ENCODE measurements around the gene FLRT1. TPM values are rescaled to one million over a fixed set of nuclear protein-coding genes. Genes with fewer than 3 reads are reported as not detected.
A peak's percentile ranks its signal among the peaks of the same experiment; 100 is the strongest.

The FLRT1 gene
- total RNA-seq, 2 donors from 2014 or later = not detected

- peaks cover 43% of the 10 kb centered on the region for H3K27me3 Mint-ChIP-seq (ENCODE audit: insufficient read depth)
- no peaks in the 10 kb centered on the region for H3K36me3 ChIP-seq (ENCODE audit: control insufficient read depth, insufficient read depth, low read length)
- no peaks in the 10 kb centered on the region for H3K9me3 Mint-ChIP-seq
- H3K4me3 ChIP-seq (ENCODE audit: low read length) = no peak overlapping the region
- peaks cover 23% of the 10 kb centered on the region for H3K4me1 Mint-ChIP-seq
- H3K4me1 ChIP-seq (ENCODE audit: control insufficient read depth, insufficient read depth, low read length) = peaks cover 14% of the 10 kb centered on the region
- 86 to 95% methylated on average over 6 to 15 of the region's 15 CpGs for WGBS, 2 experiments (ENCODE audit: insufficient coverage in 1 of 2, insufficient read length in 1 of 2)
- H3K27me3 ChIP-seq (ENCODE audit: control insufficient read depth, insufficient read depth, low read length, poor library complexity, severe bottlenecking) = peaks cover 22% of the 10 kb centered on the region
- H3K27ac Mint-ChIP-seq = no peak overlapping the region
- no peak overlapping the region for H3K4me3 Mint-ChIP-seq
- no peak overlapping the region for H3K9ac ChIP-seq (ENCODE audit: extremely low read depth, low read length, poor library complexity, severe bottlenecking)
- TF ChIP-seq CTCF (conservative IDR thresholded peaks at IDR 0.05) = no peak
- no peaks in the 10 kb centered on the region for H3K9me3 ChIP-seq (ENCODE audit: control insufficient read depth, low read length)
- DNase-seq = no peak
- no peaks in the 10 kb centered on the region for H3K36me3 Mint-ChIP-seq (ENCODE audit: low read depth)
- H3K27ac ChIP-seq (ENCODE audit: low read depth, low read length) = peak overlapping the region; percentile 24
These were observed 20.6 kb downstream of the FLRT1 start for GRCh38 chr11:64056213-64056785.

GRCh38 chr11:64056861-64057260, 21.1 kb downstream of the FLRT1 start:
- H3K27me3 Mint-ChIP-seq (ENCODE audit: insufficient read depth) = peaks cover 46% of the 10 kb centered on the region
- Histone ChIP-seq H3K27ac (ENCODE audit: low read depth, low read length) (no peak overlapping the region), H3K4me3 (ENCODE audit: low read length) (no peak overlapping the region), H3K27me3 (ENCODE audit: control insufficient read depth, insufficient read depth, low read length, poor library complexity, severe bottlenecking) (peaks cover 27% of the 10 kb centered on the region), H3K36me3 (ENCODE audit: control insufficient read depth, insufficient read depth, low read length) (no peaks in the 10 kb centered on the region), H3K9ac (ENCODE audit: extremely low read depth, low read length, poor library complexity, severe bottlenecking) (no peak overlapping the region), H3K4me1 (ENCODE audit: control insufficient read depth, insufficient read depth, low read length) (peaks cover 14% of the 10 kb centered on the region), H3K9me3 (ENCODE audit: control insufficient read depth, low read length) (no peaks in the 10 kb centered on the region)
- H3K9me3 Mint-ChIP-seq = no peaks in the 10 kb centered on the region
- DNase-seq = no peak
- H3K27ac Mint-ChIP-seq = no peak overlapping the region
- no peak for TF ChIP-seq CTCF (conservative IDR thresholded peaks at IDR 0.05)
- H3K4me3 Mint-ChIP-seq = no peak overlapping the region
- WGBS, 2 experiments (ENCODE audit: insufficient coverage in 1 of 2, insufficient read length in 1 of 2) = 88 to 94% methylated on average over 8 to 13 of the region's 13 CpGs
- no peaks in the 10 kb centered on the region for H3K36me3 Mint-ChIP-seq (ENCODE audit: low read depth)
- H3K4me1 Mint-ChIP-seq = peaks cover 23% of the 10 kb centered on the region

- Histone ChIP-seq H3K27ac (ENCODE audit: low read depth, low read length) (no peak overlapping the region), H3K4me1 (ENCODE audit: control insufficient read depth, insufficient read depth, low read length) (peaks cover 14% of the 10 kb centered on the region), H3K9ac (ENCODE audit: extremely low read depth, low read length, poor library complexity, severe bottlenecking) (no peak overlapping the region), H3K36me3 (ENCODE audit: control insufficient read depth, insufficient read depth, low read length) (no peaks in the 10 kb centered on the region), H3K9me3 (ENCODE audit: control insufficient read depth, low read length) (no peaks in the 10 kb centered on the region), H3K27me3 (ENCODE audit: control insufficient read depth, insufficient read depth, low read length, poor library complexity, severe bottlenecking) (peaks cover 36% of the 10 kb centered on the region), H3K4me3 (ENCODE audit: low read length) (no peak overlapping the region)
- Mint-ChIP-seq H3K27me3 (ENCODE audit: insufficient read depth) (peaks cover 54% of the 10 kb centered on the region), H3K36me3 (ENCODE audit: low read depth) (no peaks in the 10 kb centered on the region), H3K4me1 (peaks cover 25% of the 10 kb centered on the region), H3K9me3 (no peaks in the 10 kb centered on the region), H3K27ac (no peak overlapping the region), H3K4me3 (no peak overlapping the region)
- no peak for TF ChIP-seq CTCF (conservative IDR thresholded peaks at IDR 0.05)
- DNase-seq = no peak
- WGBS, 2 experiments (ENCODE audit: insufficient coverage in 1 of 2, insufficient read length in 1 of 2) = 88 to 90% methylated on average over 7 to 10 of the region's 10 CpGs
These were observed 22.2 kb downstream of the FLRT1 start for GRCh38 chr11:64057890-64058289.
